Measurements from ENCODE around the gene NALCN.

NALCN gene

DNA sequence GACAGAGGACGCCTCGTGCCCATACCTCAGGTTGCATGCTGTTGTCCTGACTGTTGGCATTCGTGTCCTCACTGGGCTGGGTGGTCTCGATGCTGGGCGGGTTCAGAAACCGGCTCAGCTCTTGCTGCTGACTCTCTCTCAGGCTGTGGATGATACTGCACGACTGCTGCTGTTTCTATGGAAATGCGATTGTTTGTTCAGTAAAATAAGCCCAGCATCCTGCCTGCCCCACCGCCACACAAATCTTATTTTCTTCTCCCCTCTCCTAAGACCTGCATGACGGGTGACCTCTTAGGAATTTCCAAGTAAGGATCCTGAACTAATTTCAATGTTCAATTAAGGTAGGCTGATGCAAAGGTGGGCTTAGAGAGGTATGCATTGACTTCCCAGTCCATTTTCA lies 356.5 kb downstream of the NALCN start:
- in situ Hi-C loops (cut with HindIII; ENCODE audit: low sequenced_read_pairs): no loop called here
- H3K4me3 ChIP-seq (ENCODE audit: low read depth, low read length): no peak overlapping the region
- DNase-seq (ENCODE audit: low read depth, low spot score): no peak
- TF ChIP-seq, protein P1, sequence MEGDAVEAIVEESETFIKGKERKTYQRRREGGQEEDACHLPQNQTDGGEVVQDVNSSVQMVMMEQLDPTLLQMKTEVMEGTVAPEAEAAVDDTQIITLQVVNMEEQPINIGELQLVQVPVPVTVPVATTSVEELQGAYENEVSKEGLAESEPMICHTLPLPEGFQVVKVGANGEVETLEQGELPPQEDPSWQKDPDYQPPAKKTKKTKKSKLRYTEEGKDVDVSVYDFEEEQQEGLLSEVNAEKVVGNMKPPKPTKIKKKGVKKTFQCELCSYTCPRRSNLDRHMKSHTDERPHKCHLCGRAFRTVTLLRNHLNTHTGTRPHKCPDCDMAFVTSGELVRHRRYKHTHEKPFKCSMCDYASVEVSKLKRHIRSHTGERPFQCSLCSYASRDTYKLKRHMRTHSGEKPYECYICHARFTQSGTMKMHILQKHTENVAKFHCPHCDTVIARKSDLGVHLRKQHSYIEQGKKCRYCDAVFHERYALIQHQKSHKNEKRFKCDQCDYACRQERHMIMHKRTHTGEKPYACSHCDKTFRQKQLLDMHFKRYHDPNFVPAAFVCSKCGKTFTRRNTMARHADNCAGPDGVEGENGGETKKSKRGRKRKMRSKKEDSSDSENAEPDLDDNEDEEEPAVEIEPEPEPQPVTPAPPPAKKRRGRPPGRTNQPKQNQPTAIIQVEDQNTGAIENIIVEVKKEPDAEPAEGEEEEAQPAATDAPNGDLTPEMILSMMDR (IDR thresholded peaks at IDR 0.05; ENCODE audit: low read depth, low read length): no peak

DNA sequence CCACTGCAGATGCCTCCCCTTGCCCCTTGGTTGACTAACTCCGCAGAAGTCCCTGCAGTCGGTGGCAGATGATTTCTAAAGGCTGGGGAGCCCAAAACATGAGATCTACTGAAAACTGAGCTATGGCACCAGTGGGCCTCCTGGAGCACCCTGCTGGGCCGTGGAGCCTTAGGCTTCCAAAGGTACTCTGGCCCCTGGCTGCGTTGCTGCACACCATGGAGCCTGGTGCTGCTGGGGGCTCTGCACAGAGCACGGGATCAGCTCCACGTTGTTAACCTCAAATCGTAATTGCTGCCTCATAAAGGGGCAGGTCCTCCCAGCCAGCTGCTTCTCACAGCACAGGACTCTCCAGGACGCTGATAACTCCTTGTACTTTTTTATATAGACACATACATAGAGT lies 357.5 kb downstream of the NALCN start:
- no peak for DNase-seq (ENCODE audit: low read depth, low spot score)
- in situ Hi-C loops (cut with HindIII; ENCODE audit: low sequenced_read_pairs): no loop called here
- no peak overlapping the region for H3K4me3 ChIP-seq (ENCODE audit: low read depth, low read length)
- TF ChIP-seq, protein P1 (IDR thresholded peaks at IDR 0.05; ENCODE audit: low read depth, low read length): no peak

DNA sequence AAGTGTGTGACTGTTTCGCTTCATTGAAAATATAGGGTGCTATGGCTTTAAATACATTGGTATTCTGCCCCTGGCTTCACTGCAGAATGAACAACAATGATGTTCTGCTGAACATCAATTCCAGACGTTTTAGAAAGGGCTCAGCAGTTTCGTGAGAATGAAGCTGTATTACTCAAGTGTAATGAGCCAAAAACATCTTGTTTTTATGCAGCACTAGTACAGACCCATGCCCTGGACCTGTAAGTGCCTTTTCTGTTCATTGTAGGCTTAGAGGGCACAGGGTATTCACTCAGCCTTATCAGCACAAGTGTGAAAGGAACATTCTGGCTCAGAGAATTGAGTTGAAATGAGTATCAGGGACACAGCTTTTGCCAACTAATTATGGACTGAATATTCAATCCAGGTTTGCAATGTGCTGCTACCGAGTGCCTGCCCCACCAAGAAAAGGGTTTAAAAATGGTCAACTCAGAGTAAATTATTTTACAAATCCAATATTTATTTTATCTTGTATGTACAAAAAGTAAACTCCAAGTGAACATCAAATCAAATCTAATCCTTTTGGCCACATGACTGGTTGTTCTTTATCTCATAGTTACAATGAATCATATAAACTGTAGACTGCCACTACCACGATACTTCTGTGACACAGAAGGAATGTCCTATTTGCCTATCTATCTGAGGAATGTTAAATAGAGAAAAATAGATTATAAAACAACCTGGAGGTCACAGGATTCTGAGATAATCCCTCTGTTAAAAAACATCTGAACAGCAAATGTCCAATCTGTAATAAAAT lies 362.8 kb downstream of the NALCN start:
- in situ Hi-C loops (cut with HindIII; ENCODE audit: low sequenced_read_pairs): no loop called here
- no peak overlapping the region for H3K4me3 ChIP-seq (ENCODE audit: low read depth, low read length)
- no peak for DNase-seq (ENCODE audit: low read depth, low spot score)
- TF ChIP-seq, protein P1 (IDR thresholded peaks at IDR 0.05; ENCODE audit: low read depth, low read length): no peak

DNA sequence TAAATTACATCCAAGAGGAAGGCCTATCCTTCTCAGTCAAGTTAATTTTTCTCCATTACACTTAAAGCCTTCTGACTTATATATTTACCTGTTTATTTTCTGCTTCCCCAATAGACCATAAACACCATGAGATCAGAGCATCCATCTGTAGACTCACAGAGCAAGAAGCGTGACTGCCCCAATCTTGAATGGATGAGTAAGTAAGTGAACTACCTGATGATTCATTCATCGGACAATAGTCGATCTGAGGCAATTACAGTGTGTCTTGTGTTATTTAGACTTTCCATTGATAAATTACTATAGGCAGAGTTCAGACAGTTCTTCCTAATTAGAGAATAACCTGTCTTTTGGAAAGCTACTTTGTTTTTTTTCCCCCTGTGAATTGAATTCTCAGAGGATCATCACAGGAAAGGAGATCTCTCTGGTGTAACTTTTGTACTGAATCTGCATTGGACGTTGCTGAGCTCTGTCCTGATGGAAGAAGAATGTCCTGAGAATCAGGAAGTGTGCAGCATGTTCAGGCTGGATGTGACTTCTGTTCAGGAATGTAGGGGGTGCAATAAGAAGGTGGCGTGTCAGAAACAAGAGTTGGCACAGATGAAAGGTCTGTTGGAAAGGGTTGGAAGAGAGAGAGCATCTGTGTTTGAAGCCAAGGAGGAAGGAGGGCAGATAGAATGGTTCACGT lies 367.0 kb downstream of the NALCN start:
- in situ Hi-C loops (cut with HindIII; ENCODE audit: low sequenced_read_pairs): no loop called here
- no peak overlapping the region for H3K4me3 ChIP-seq (ENCODE audit: low read depth, low read length)
- peak; percentile 22 for DNase-seq (ENCODE audit: low read depth, low spot score)
- TF ChIP-seq, protein P1 (IDR thresholded peaks at IDR 0.05; ENCODE audit: low read depth, low read length): no peak

DNA sequence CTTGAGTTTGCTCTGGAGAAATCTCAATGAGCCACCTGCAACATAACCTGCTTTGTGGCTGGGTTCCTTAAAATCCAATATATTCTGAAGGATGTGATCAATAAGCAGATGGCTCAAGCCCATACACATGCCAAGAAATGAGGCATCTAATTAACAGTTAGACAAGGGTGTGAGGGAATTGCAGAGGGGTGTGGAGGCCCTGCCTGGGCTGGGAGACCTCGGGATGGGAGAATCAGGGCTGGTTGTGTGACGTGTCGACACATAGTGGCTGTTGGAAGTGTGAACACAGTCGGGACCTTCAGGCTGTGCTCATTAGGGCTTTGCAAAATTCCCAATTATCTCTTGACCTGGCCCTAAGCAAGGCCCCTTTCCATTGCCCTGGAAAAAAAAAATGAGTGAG lies 379.8 kb downstream of the NALCN start:
- no peak overlapping the region for H3K4me3 ChIP-seq (ENCODE audit: low read depth, low read length)
- in situ Hi-C loops (cut with HindIII; ENCODE audit: low sequenced_read_pairs): no loop called here
- TF ChIP-seq, protein P1 (IDR thresholded peaks at IDR 0.05; ENCODE audit: low read depth, low read length): no peak
- DNase-seq (ENCODE audit: low read depth, low spot score): no peak

DNA sequence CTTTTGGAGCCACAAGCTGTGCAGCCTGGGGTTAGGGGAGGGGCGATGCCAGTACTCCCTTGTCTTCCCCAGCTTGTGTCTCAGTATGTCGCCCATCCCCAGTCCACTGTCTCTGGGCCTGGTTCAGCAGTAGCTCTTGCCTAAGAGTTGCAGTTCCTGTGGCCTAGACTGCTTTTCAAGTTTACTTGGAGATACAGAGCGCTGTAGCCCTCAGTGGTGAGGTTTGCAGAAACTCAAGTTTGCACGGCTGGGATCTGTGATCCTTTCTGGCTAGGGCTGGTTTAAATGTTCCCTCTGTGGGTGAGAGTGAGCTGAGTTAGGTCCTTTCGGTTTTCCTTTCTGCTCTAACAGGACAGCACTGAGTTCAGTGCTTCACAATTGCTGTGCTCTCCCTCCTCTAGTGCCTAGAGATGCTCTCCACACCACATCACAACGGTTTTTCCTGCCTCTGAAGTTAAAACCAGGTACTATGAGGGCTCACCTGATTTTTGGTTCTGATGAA lies 381.1 kb downstream of the NALCN start:
- TF ChIP-seq, protein P1 (IDR thresholded peaks at IDR 0.05; ENCODE audit: low read depth, low read length): no peak
- in situ Hi-C loops (cut with HindIII; ENCODE audit: low sequenced_read_pairs): no loop called here
- H3K4me3 ChIP-seq (ENCODE audit: low read depth, low read length): no peak overlapping the region
- no peak for DNase-seq (ENCODE audit: low read depth, low spot score)
